HFF-Myc (cell line): ENCODE results near the gene ZBTB48.

ENCODE experiments used
- DNase-seq: peaks from one replicate; pipeline ENCODE4 v3.0.0-alpha.2; 2011; ENCODE audit warnings: low read depth; ENCODE audit errors: extremely low read depth
- H3K4me3 ChIP-seq: replicated peaks from 2 replicates; pipeline ENCODE4 v1.5.1; 2011; ENCODE audit warnings: low read depth, mild to moderate bottlenecking, control low read depth, low read length
- CTCF ChIP-seq: IDR thresholded peaks from 2 replicates; pipeline ENCODE4 v1.5.1; 2012; ENCODE audit warnings: mild to moderate bottlenecking, low read depth, low read length, control low read depth; ENCODE audit errors: missing control alignments

The ZBTB48 gene

GRCh38 chr1:6572653-6573383 lies 7.0 kb upstream of the ZBTB48 start:
- DNase-seq, result no peak
- no peak for TF ChIP-seq CTCF
- H3K4me3 ChIP-seq, result no peak overlapping the region

- no peak for DNase-seq
- no peak for TF ChIP-seq CTCF
- H3K4me3 ChIP-seq, result no peak overlapping the region
These were observed 5.7 kb upstream of the ZBTB48 start for GRCh38 chr1:6574025-6574620.

- H3K4me3 ChIP-seq, result no peak overlapping the region
- TF ChIP-seq CTCF, result no peak
- no peak for DNase-seq
These were observed 5.0 kb upstream of the ZBTB48 start for GRCh38 chr1:6574818-6575217.

- no peak for DNase-seq
- TF ChIP-seq CTCF, result no peak
- H3K4me3 ChIP-seq, result no peak overlapping the region
These were observed 1.8 kb upstream of the ZBTB48 start for GRCh38 chr1:6577831-6578525.

GRCh38 chr1:6578624-6579373 lies 995 bp upstream of the ZBTB48 start:
- H3K4me3 ChIP-seq, result peak overlapping the region; percentile 70
- DNase-seq, result no peak

GRCh38 chr1:6580119-6580592 lies 362 bp downstream of the ZBTB48 start:
- no peak for DNase-seq
- H3K4me3 ChIP-seq, result peak overlapping the region; percentile 70
- TF ChIP-seq CTCF, result no peak

More at GRCh38 chr1:6578624-6579373, 995 bp upstream of the ZBTB48 start:
- no peak for TF ChIP-seq CTCF
